Mucosa of descending colon (tissue), 3 donors: ENCODE results near the gene MYZAP. TPM values are rescaled to one million over a fixed set of nuclear protein-coding genes. Genes with fewer than 3 reads are reported as not detected.
A peak's percentile ranks its signal among the peaks of the same experiment; 100 is the strongest.

Source experiments
- ATAC-seq: fragments of 200-7000 bp; cut with Tn5 transposase; one replicate; pipeline ENCODE4 v1.9.1; 2020; ENCODE audit warnings: mild to moderate bottlenecking, moderate library complexity
- DNase-seq, 3 donors: peaks; one replicate each; pipeline ENCODE4 v3.0.0-alpha.2; 2020
- H3K36me3 ChIP-seq: fragments of 200-600 bp; one replicate; pipeline ENCODE4 v1.8.0; 2021; ENCODE audit warnings: low read depth, mild to moderate bottlenecking
- H3K4me1 ChIP-seq: fragments of 200-600 bp; one replicate; pipeline ENCODE4 v1.8.0; 2021; ENCODE audit warnings: low read depth, mild to moderate bottlenecking
- H3K4me3 ChIP-seq: fragments of 200-600 bp; one replicate; pipeline ENCODE4 v1.8.0; 2021; ENCODE audit warnings: mild to moderate bottlenecking
- H3K9me3 ChIP-seq: fragments of 200-600 bp; one replicate; pipeline ENCODE4 v1.8.0; 2021; ENCODE audit warnings: mild to moderate bottlenecking
- intact Hi-C, 2 donors: fragments of 100-400 bp; cut with DNase I in 1 of 2; cut with micrococcal nuclease in 1 of 2; formaldehyde crosslinking; loops; one replicate each; pipeline versions ENCODE4 v1.11.0 to v1.11.1; 2022; cut with DNase I, micrococcal nuclease
- total RNA-seq, 3 donors: library from RNA; stranded (reverse); fragmentation: NEBNext Ultra II Directional in 2 of 3; extraction: Animal tissue kit (Norgen Biotek cat#: 25700) in 2 of 3; gene quantifications; one replicate each; pipeline versions ENCODE4 v1.2.1 to v1.2.4, GENCODE V29; 2021 to 2023
- TF ChIP-seq, protein P1 (sequence below): fragments of 200-600 bp; IDR thresholded peaks from one replicate; pipeline ENCODE4 v1.8.0; 2022; ENCODE audit warnings: antibody characterized with exemption, mild to moderate bottlenecking
- donor health status: DM: no; HTN: no; CAD: no; lungs with moderate emphysema.
- donor health status: DM: no; HTN: no; CAD: no.
- donor health status: DM: no; HTN: yes; CAD: no.

MYZAP gene
- total RNA-seq, 3 donors from 2014 or later = 17.5 to 18.8 (median 17.9) TPM

DNA sequence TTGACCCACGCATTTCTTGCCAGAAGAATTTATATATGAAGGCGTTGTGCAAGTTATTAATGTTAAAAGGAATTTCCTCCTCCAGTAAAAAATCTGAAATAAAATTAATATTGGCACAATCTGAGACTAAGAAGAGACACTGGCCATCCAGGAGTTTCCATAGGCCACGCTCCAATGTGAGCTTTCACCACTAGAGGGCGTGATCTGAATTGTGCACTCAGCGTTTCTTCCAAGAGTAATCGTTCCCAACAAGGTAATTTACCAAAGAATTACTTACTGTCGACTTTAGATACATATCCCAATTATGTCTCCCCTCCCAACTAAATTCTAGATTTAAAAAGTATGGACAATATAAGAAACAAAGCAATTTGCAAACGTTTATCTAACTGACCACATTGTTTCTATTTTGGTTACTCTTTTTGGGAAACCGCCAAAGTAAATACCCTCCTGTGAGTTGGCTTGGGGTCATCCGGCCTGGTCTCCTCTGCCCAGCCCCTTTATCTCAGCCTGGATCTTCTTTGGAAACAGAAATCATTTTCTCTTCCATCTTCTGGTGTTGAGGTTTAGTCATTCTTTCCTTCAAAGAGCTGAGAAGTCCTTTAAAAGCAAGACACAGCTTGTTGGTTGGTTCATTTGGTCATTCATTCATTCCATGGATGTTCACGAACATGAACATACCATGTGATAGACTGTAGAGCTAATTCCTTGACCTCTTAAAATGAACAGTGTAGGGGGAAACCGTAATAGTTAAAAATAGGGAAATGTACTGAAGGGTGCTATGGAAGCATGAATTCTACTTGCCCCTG is 141.0 kb downstream of the MYZAP start:
- intact Hi-C loops = no loop called here
- Histone ChIP-seq H3K36me3 (no peaks in the 10 kb centered on the region), H3K9me3 (no peaks in the 10 kb centered on the region), H3K4me3 (no peak overlapping the region), H3K4me1 (no peaks in the 10 kb centered on the region)
- ATAC-seq = peak; percentile 75
- TF ChIP-seq, protein P1, sequence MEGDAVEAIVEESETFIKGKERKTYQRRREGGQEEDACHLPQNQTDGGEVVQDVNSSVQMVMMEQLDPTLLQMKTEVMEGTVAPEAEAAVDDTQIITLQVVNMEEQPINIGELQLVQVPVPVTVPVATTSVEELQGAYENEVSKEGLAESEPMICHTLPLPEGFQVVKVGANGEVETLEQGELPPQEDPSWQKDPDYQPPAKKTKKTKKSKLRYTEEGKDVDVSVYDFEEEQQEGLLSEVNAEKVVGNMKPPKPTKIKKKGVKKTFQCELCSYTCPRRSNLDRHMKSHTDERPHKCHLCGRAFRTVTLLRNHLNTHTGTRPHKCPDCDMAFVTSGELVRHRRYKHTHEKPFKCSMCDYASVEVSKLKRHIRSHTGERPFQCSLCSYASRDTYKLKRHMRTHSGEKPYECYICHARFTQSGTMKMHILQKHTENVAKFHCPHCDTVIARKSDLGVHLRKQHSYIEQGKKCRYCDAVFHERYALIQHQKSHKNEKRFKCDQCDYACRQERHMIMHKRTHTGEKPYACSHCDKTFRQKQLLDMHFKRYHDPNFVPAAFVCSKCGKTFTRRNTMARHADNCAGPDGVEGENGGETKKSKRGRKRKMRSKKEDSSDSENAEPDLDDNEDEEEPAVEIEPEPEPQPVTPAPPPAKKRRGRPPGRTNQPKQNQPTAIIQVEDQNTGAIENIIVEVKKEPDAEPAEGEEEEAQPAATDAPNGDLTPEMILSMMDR = peak; percentile 81
- DNase-seq = peak in 2 of 3 donors; percentile 44 to 86

GRCh38 chr15:57734860-57735259 is 143.2 kb downstream of the MYZAP start:
- DNase-seq (no peak), ATAC-seq (no peak)
- no peaks in the 10 kb centered on the region for H3K36me3 ChIP-seq
- TF ChIP-seq, protein P1 = no peak
- H3K4me1 ChIP-seq = no peaks in the 10 kb centered on the region
- no peaks in the 10 kb centered on the region for H3K9me3 ChIP-seq
- H3K4me3 ChIP-seq = no peak overlapping the region
- intact Hi-C loops = no loop called here

Other genes starting within 250 kb of the MYZAP start
- 1 to 10 TPM; 3.3 to 4.5 (median 3.9) TPM for gene CGNL1, start 215.4 kb upstream of the MYZAP start, total RNA-seq
- 10 to 100 TPM; 40.4 to 82.8 (median 53.3) TPM for gene POLR2M, start 114.8 kb downstream of the MYZAP start, total RNA-seq